OCI-LY1 (cell line): ENCODE data around the gene SERINC3.

Experiments used
- CTCF ChIP-seq: fragments of 200-600 bp; sonication (generic), shearing (Covaris generic); IDR thresholded peaks from 2 replicates; pipeline ENCODE4 v1.5.1; 2017; ENCODE audit warnings: mild to moderate bottlenecking, antibody characterized with exemption, low read length, moderate library complexity, mixed read lengths
- EZH2 ChIP-seq: fragments of 200-600 bp; sonication (generic), shearing (Covaris generic); IDR thresholded peaks from 2 replicates; pipeline ENCODE4 v1.8.0; 2017; ENCODE audit warnings: borderline replicate concordance, mixed run types, mild to moderate bottlenecking, antibody characterized with exemption, low read length, moderate library complexity, mixed read lengths

GRCh38 chr20:44497761-44498160, 24.1 kb downstream of the SERINC3 start:
- no peak for TF ChIP-seq CTCF
- no peak for TF ChIP-seq EZH2
